22Rv1 (cell line): Measurements from ENCODE around the gene ACTG1.
A peak's percentile ranks its signal among the peaks of the same experiment; 100 is the strongest.

Experiments
- H3K27ac ChIP-seq: fragments of 450-650 bp; 2 replicates; pipeline ENCODE4 v1.5.1; 2017
- CTCF ChIP-seq: fragments of 450-650 bp; IDR thresholded peaks from 2 replicates; pipeline ENCODE4 v1.5.1; 2017; ENCODE audit warnings: mild to moderate bottlenecking
- ZFX ChIP-seq: fragments of 450-650 bp; IDR thresholded peaks from 2 replicates; pipeline ENCODE4 v1.6.1; 2017; ENCODE audit warnings: antibody characterized with exemption, borderline replicate concordance

Gene ACTG1

GRCh38 chr17:81483862-81484194, 28.8 kb downstream of the ACTG1 start:
- H3K27ac ChIP-seq: peak overlapping the region; percentile 83

GRCh38 chr17:81483085-81483861, 29.3 kb downstream of the ACTG1 start:
- TF ChIP-seq ZFX: no peak
- no peak for TF ChIP-seq CTCF
- peak overlapping the region; percentile 83 for H3K27ac ChIP-seq

More at GRCh38 chr17:81483862-81484194, 28.8 kb downstream of the ACTG1 start:
- TF ChIP-seq ZFX: no peak
- TF ChIP-seq CTCF: no peak

GRCh38 chr17:81482673-81483072, 29.9 kb downstream of the ACTG1 start:
- no peak for TF ChIP-seq ZFX
- H3K27ac ChIP-seq: peak overlapping the region; percentile 83

GRCh38 chr17:81481815-81482505, 30.6 kb downstream of the ACTG1 start:
- TF ChIP-seq ZFX (no peak), CTCF (no peak)
- H3K27ac ChIP-seq: peak overlapping the region; percentile 83

- TF ChIP-seq ZFX (no peak), CTCF (no peak)
These were observed 31.4 kb downstream of the ACTG1 start for GRCh38 chr17:81481073-81481799.

GRCh38 chr17:81480140-81481072, 32.2 kb downstream of the ACTG1 start:
- peak overlapping the region; percentile 83 for H3K27ac ChIP-seq
- TF ChIP-seq ZFX (no peak), CTCF (no peak)

More at GRCh38 chr17:81481073-81481799, 31.4 kb downstream of the ACTG1 start:
- peak overlapping the region; percentile 83 for H3K27ac ChIP-seq
